HCT116 (cell line): Measurements from ENCODE around the gene PHF2. TPM values are rescaled to one million over a fixed set of nuclear protein-coding genes. Genes with fewer than 3 reads are reported as not detected.

Source experiments
- ATAC-seq: fragments of 200-7000 bp; cut with Tn5 transposase; 2 replicates; pipeline ENCODE4 v1.9.1; 2020; ENCODE audit warnings: mild to moderate bottlenecking, moderate library complexity
- BruUV-seq: library from RNA; stranded (reverse); fragments of 400-500 nt; replicated peaks from 2 replicates; lab custom pipeline; 2021; lab: Mats Ljungman, UMichigan
- CTCF ChIA-PET: fragments of 300-600 bp; sonication (Branson Sonifier 250); formaldehyde crosslinking; loops from one replicate; lab custom pipeline; 2021; ENCODE audit warnings: antibody characterized with exemption; lab: Charles Lee
- POLR2A ChIA-PET: fragments of 300-600, 350-600 bp; sonication (Branson Sonifier 250); formaldehyde crosslinking; loops from one replicate; lab custom pipeline; 2021; ENCODE audit warnings: antibody characterized with exemption; lab: Charles Lee
- RAD21 ChIA-PET, 2 experiments: fragments of 300-600 bp; sonication (Branson Sonifier 250); formaldehyde crosslinking; loops; one replicate each; lab custom pipeline; 2023; ENCODE audit warnings: low total read pairs in 2 of 2; ENCODE audit not compliant: uncharacterized antibody in 2 of 2, unreplicated experiment in 2 of 2, low non-redundant PET in 1 of 2; lab: Charles Lee
- DNase-seq: peaks from one replicate; pipeline ENCODE4 v3.0.0-alpha.2; 2010; ENCODE audit warnings: low read depth, low spot score
- H2AFZ ChIP-seq: fragments of 200-600 bp; shearing (Covaris generic), sonication (generic); 2 replicates; pipeline ENCODE4 v1.6.1; 2017; ENCODE audit warnings: low read depth, mixed run types, mixed read lengths, antibody characterized with exemption, low read length; ENCODE audit not compliant: poor library complexity, severe bottlenecking
- H3K27ac ChIP-seq: 2 replicates; pipeline ENCODE4 v1.5.1; 2012; ENCODE audit warnings: low read depth, low read length
- H3K27me3 ChIP-seq: fragments of 200-600 bp; sonication (generic); 2 replicates; pipeline ENCODE4 v1.6.1; 2016; ENCODE audit warnings: mixed run types, low read length, mixed read lengths; ENCODE audit not compliant: insufficient read depth
- H3K36me3 ChIP-seq, 2 experiments: fragments of 200-500 bp in 1 of 2; fragments of 200-600 bp in 1 of 2; sonication (Bioruptor generic) in 1 of 2; sonication (generic) in 1 of 2; 2 replicates each; pipeline versions ENCODE4 v1.5.1 to v1.6.1; 2014 to 2016; ENCODE audit warnings: low read length in 2 of 2, inconsistent platforms in 1 of 2, mixed read lengths in 1 of 2, mixed run types in 1 of 2; ENCODE audit not compliant: insufficient read depth in 2 of 2, control insufficient read depth in 1 of 2
- H3K4me1 ChIP-seq, 2 experiments: fragments of 200-600 bp in 1 of 2; sonication (generic) in 1 of 2; 2 replicates each; pipeline versions ENCODE4 v1.5.1 to v1.6.1; 2012 to 2017; ENCODE audit warnings: low read length in 2 of 2, inconsistent platforms in 1 of 2, mild to moderate bottlenecking in 1 of 2, mixed read lengths in 1 of 2, mixed run types in 1 of 2, moderate library complexity in 1 of 2; ENCODE audit not compliant: insufficient read depth in 2 of 2, control insufficient read depth in 1 of 2
- H3K4me2 ChIP-seq: fragments of 200-600 bp; sonication (generic); 2 replicates; pipeline ENCODE4 v1.6.1; 2017; ENCODE audit warnings: mixed run types, low read length, mixed read lengths
- H3K4me3 ChIP-seq, 2 experiments: fragments of 200-600 bp in 1 of 2; sonication (generic) in 1 of 2; replicated peaks in 1 of 2; 2 replicates each; pipeline ENCODE4 v1.5.1; 2011 to 2016; ENCODE audit warnings: low read length in 2 of 2, control low read depth in 1 of 2, low read depth in 1 of 2, mild to moderate bottlenecking in 1 of 2, mixed read lengths in 1 of 2, mixed run types in 1 of 2
- H3K79me2 ChIP-seq: fragments of 200-600 bp; sonication (generic); 2 replicates; pipeline ENCODE4 v1.6.1; 2017; ENCODE audit warnings: mild to moderate bottlenecking, mixed run types, low read length, moderate library complexity, mixed read lengths; ENCODE audit not compliant: insufficient read depth
- H3K9ac ChIP-seq: fragments of 200-600 bp; sonication (generic); 2 replicates; pipeline ENCODE4 v1.6.1; 2016; ENCODE audit warnings: low read length, mixed read lengths
- H3K9me2 ChIP-seq: fragments of 200-600 bp; sonication (generic), shearing (Covaris generic); 2 replicates; pipeline ENCODE4 v1.6.1; 2017; ENCODE audit warnings: mixed run types, mild to moderate bottlenecking, moderate library complexity; ENCODE audit not compliant: insufficient read depth
- H3K9me3 ChIP-seq, 2 experiments: fragments of 200-500 bp in 1 of 2; fragments of 200-600 bp in 1 of 2; sonication (Bioruptor generic) in 1 of 2; sonication (generic) in 1 of 2; 2 replicates each; pipeline ENCODE4 v1.6.1; 2014 to 2017; ENCODE audit warnings: low read length in 2 of 2, mixed read lengths in 2 of 2, inconsistent platforms in 1 of 2, low read depth in 1 of 2, mild to moderate bottlenecking in 1 of 2, mixed run types in 1 of 2, moderate library complexity in 1 of 2; ENCODE audit not compliant: control insufficient read depth in 1 of 2, insufficient read depth in 1 of 2
- H4K20me1 ChIP-seq: fragments of 200-600 bp; sonication (generic), shearing (Covaris generic); 2 replicates; pipeline ENCODE4 v1.6.1; 2017; ENCODE audit warnings: mixed run types, mild to moderate bottlenecking, moderate library complexity; ENCODE audit not compliant: insufficient read depth
- CBX3 ChIP-seq: IDR thresholded peaks from 2 replicates; pipeline ENCODE4 v1.6.1; 2012; ENCODE audit warnings: low read depth
- CEBPB ChIP-seq: IDR thresholded peaks from 2 replicates; pipeline ENCODE4 v1.6.1; 2012; ENCODE audit warnings: low read depth
- EGR1 ChIP-seq: IDR thresholded peaks from 2 replicates; pipeline ENCODE4 v1.6.1; 2012; ENCODE audit warnings: low read depth
- EZH2phosphoT487 ChIP-seq: fragments of 200-600 bp; IDR thresholded peaks from 2 replicates; pipeline ENCODE4 v1.6.1; 2018; ENCODE audit warnings: antibody characterized with exemption, borderline replicate concordance
- MAX ChIP-seq: IDR thresholded peaks from 2 replicates; pipeline ENCODE4 v1.6.1; 2012
- POLR2A ChIP-seq: IDR thresholded peaks from 2 replicates; pipeline ENCODE4 v1.7.0; 2011; ENCODE audit warnings: borderline replicate concordance; ENCODE audit not compliant: insufficient read depth, insufficient read length; ENCODE audit errors: extremely low read depth
- POLR2AphosphoS5 ChIP-seq: IDR thresholded peaks from 2 replicates; pipeline ENCODE4 v1.6.1; 2011; ENCODE audit warnings: mild to moderate bottlenecking, low read depth, low read length, moderate library complexity
- SIN3A ChIP-seq: IDR thresholded peaks from 2 replicates; pipeline ENCODE4 v1.6.1; 2012; ENCODE audit warnings: low read depth
- SP1 ChIP-seq: IDR thresholded peaks from 2 replicates; pipeline ENCODE4 v1.6.1; 2012; ENCODE audit warnings: low read depth
- SRF ChIP-seq: IDR thresholded peaks from 2 replicates; pipeline ENCODE4 v1.6.1; 2012; ENCODE audit warnings: low read depth
- TCF7L2 ChIP-seq: IDR thresholded peaks from 2 replicates; pipeline ENCODE4 v1.7.0; 2011; ENCODE audit warnings: borderline replicate concordance, inconsistent platforms; ENCODE audit not compliant: insufficient read depth, insufficient read length; ENCODE audit errors: extremely low read depth
- ZFX ChIP-seq: fragments of 450-650 bp; IDR thresholded peaks from 2 replicates; pipeline ENCODE4 v1.6.1; 2017
- intact Hi-C: fragments of 100-400 bp; cut with micrococcal nuclease; formaldehyde crosslinking; loops from 2 replicates; pipeline ENCODE4 v1.10.0; 2022
- total RNA-seq: library from RNA; stranded (reverse); gene quantifications from one replicate; pipeline ENCODE4 v1.2.1, GENCODE V29; 2021; ENCODE audit not compliant: unreplicated experiment
- TF ChIP-seq, protein P1 (sequence below): IDR thresholded peaks from 2 replicates; pipeline ENCODE4 v1.6.1; 2011; ENCODE audit warnings: mild to moderate bottlenecking, low read length, moderate library complexity; ENCODE audit not compliant: insufficient replicate concordance; ENCODE audit errors: extremely low read depth

Gene PHF2
- total RNA-seq, 1 experiment from 2014 or later = 20.6 TPM

DNA sequence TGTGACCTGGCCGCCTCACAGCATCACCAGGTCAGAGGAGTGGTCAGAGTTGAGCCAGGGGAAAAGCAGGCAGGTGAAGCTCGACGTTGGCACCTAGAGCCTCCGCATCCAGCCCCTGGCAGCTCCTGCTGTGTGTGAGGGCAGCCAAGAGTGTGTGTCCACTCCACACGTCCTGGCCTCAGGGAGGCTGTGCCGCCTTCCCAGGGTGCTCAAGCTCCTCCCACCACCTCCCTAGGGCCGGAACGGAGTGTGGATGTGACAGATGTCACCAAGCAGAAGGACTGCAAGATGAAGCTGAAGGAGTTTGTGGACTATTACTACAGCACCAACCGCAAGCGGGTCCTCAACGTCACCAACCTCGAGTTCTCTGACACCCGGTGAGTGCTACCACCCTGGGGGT is 72.5 kb downstream of the PHF2 start (continued):
- TF ChIP-seq, protein P1, sequence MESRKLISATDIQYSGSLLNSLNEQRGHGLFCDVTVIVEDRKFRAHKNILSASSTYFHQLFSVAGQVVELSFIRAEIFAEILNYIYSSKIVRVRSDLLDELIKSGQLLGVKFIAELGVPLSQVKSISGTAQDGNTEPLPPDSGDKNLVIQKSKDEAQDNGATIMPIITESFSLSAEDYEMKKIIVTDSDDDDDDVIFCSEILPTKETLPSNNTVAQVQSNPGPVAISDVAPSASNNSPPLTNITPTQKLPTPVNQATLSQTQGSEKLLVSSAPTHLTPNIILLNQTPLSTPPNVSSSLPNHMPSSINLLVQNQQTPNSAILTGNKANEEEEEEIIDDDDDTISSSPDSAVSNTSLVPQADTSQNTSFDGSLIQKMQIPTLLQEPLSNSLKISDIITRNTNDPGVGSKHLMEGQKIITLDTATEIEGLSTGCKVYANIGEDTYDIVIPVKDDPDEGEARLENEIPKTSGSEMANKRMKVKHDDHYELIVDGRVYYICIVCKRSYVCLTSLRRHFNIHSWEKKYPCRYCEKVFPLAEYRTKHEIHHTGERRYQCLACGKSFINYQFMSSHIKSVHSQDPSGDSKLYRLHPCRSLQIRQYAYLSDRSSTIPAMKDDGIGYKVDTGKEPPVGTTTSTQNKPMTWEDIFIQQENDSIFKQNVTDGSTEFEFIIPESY = no peak
- TF ChIP-seq SIN3A (no peak), CEBPB (no peak), SP1 (no peak), ZFX (no peak), POLR2AphosphoS5 (no peak), TCF7L2 (no peak), POLR2A (no peak), EZH2phosphoT487 (no peak), EGR1 (no peak)

- no peaks in the 10 kb centered on the region for H3K4me1 ChIP-seq
- H2AFZ ChIP-seq = no peak overlapping the region
- no peak for TF ChIP-seq SRF
- no peak for TF ChIP-seq EZH2phosphoT487
- TF ChIP-seq CBX3 = no peak
- no peak for TF ChIP-seq POLR2AphosphoS5
- TF ChIP-seq MAX = no peak
- H3K27ac ChIP-seq = no peak overlapping the region
- no peak overlapping the region for H3K9ac ChIP-seq
- H3K9me3 ChIP-seq = no peaks in the 10 kb centered on the region
- no peaks in the 10 kb centered on the region for H3K27me3 ChIP-seq
- ATAC-seq (no peak), DNase-seq (no peak)
- no peaks in the 10 kb centered on the region for H3K9me2 ChIP-seq
- ChIA-PET POLR2A (no interaction called here), CTCF (no interaction called here), RAD21 (no interaction called here)
- no TSS peak for BruUV-seq
- no peaks in the 10 kb centered on the region for H3K79me2 ChIP-seq
- H3K36me3 ChIP-seq = peaks cover 5 to 10% of the 10 kb centered on the region in 2 experiments; a peak in 2 of 4 replicates
- no peaks in the 10 kb centered on the region for H4K20me1 ChIP-seq
- H3K4me3 ChIP-seq = no peak overlapping the region
- intact Hi-C loops = no loop called here
- H3K4me2 ChIP-seq = no peak overlapping the region
Observed at GRCh38 chr9:93649610-93650261, 73.4 kb downstream of the PHF2 start.
